Liver (tissue), 9 donors: ENCODE measurements around the gene CSNK2A2. TPM values are rescaled to one million over a fixed set of nuclear protein-coding genes. Genes with fewer than 3 reads are reported as not detected.

Experiments
- DNase-seq: peaks from one replicate; pipeline ENCODE4 v3.0.0-alpha.2; 2017; ENCODE audit warnings: low spot score
- H3K27ac ChIP-seq, 2 donors: one replicate each; pipeline ENCODE4 v1.7.0; 2013; ENCODE audit warnings: inconsistent platforms in 2 of 2, low read length in 2 of 2, control low read depth in 1 of 2, low read depth in 1 of 2, mild to moderate bottlenecking in 1 of 2
- H3K27me3 ChIP-seq, 4 donors: one replicate each; pipeline versions ENCODE4 v1.6.1 to v1.7.0; 2013; ENCODE audit warnings: low read length in 3 of 4, inconsistent platforms in 1 of 4, mild to moderate bottlenecking in 1 of 4, moderate library complexity in 1 of 4; ENCODE audit not compliant: control insufficient read depth in 4 of 4, insufficient read depth in 4 of 4
- H3K36me3 ChIP-seq, 4 donors: one replicate each; pipeline versions ENCODE4 v1.6.1 to v1.7.0; 2013; ENCODE audit warnings: low read length in 3 of 4, mild to moderate bottlenecking in 3 of 4, low read depth in 1 of 4, moderate library complexity in 1 of 4; ENCODE audit not compliant: control insufficient read depth in 4 of 4, insufficient read depth in 3 of 4
- H3K4me1 ChIP-seq, 4 donors: one replicate each; pipeline versions ENCODE4 v1.6.1 to v1.7.0; 2013; ENCODE audit warnings: low read length in 3 of 4, mild to moderate bottlenecking in 3 of 4, moderate library complexity in 1 of 4; ENCODE audit not compliant: control insufficient read depth in 4 of 4, insufficient read depth in 4 of 4
- H3K4me3 ChIP-seq, 3 donors: one replicate each; pipeline versions ENCODE4 v1.6.1 to v1.7.0; 2013; ENCODE audit warnings: low read length in 3 of 3, control low read depth in 1 of 3, low read depth in 1 of 3, mild to moderate bottlenecking in 1 of 3
- H3K9ac ChIP-seq, 2 donors: one replicate each; pipeline ENCODE4 v1.7.0; 2013; ENCODE audit warnings: low read length in 2 of 2, mild to moderate bottlenecking in 2 of 2, moderate library complexity in 2 of 2, control low read depth in 1 of 2, low read depth in 1 of 2
- H3K9me3 ChIP-seq, 4 donors: one replicate each; pipeline versions ENCODE4 v1.6.1 to v1.7.0; 2013; ENCODE audit warnings: low read length in 3 of 4; ENCODE audit not compliant: control insufficient read depth in 4 of 4
- ATF3 ChIP-seq: IDR thresholded peaks from 2 replicates; pipeline ENCODE4 v1.6.1; 2016; ENCODE audit warnings: antibody characterized with exemption
- FOXA1 ChIP-seq: IDR thresholded peaks from 2 replicates; pipeline ENCODE4 v1.6.1; 2016; ENCODE audit warnings: antibody characterized with exemption
- FOXA2 ChIP-seq: IDR thresholded peaks from 2 replicates; pipeline ENCODE4 v1.6.1; 2016; ENCODE audit warnings: antibody characterized with exemption
- GABPA ChIP-seq, 2 donors: IDR thresholded peaks in 1 of 2; conservative IDR thresholded peaks in 1 of 2; 2 replicates each; pipeline ENCODE4 v1.6.1; 2016; ENCODE audit warnings: antibody characterized with exemption in 2 of 2, mild to moderate bottlenecking in 1 of 2, moderate library complexity in 1 of 2
- HNF4A ChIP-seq, 2 donors: conservative IDR thresholded peaks; 2 replicates each; pipeline ENCODE4 v1.6.1; 2016; ENCODE audit warnings: antibody characterized with exemption in 2 of 2, mild to moderate bottlenecking in 2 of 2
- HNF4G ChIP-seq: IDR thresholded peaks from 2 replicates; pipeline ENCODE4 v1.6.1; 2016; ENCODE audit warnings: antibody characterized with exemption
- JUND ChIP-seq, 2 donors: IDR thresholded peaks; 2 replicates each; pipeline ENCODE4 v1.6.1; 2016; ENCODE audit warnings: antibody characterized with exemption in 2 of 2
- MAX ChIP-seq: IDR thresholded peaks from 2 replicates; pipeline ENCODE4 v1.6.1; 2016; ENCODE audit warnings: antibody characterized with exemption
- NR2F2 ChIP-seq: IDR thresholded peaks from 2 replicates; pipeline ENCODE4 v1.6.1; 2016; ENCODE audit warnings: antibody characterized with exemption
- RXRA ChIP-seq, 2 donors: IDR thresholded peaks; 2 replicates each; pipeline ENCODE4 v1.6.1; 2017 to 2018; ENCODE audit warnings: antibody characterized with exemption in 2 of 2, mild to moderate bottlenecking in 1 of 2
- SP1 ChIP-seq: IDR thresholded peaks from 2 replicates; pipeline ENCODE4 v1.6.1; 2018; ENCODE audit warnings: antibody characterized with exemption, mild to moderate bottlenecking
- TAF1 ChIP-seq: conservative IDR thresholded peaks from 2 replicates; pipeline ENCODE4 v1.6.1; 2016; ENCODE audit warnings: antibody characterized with exemption, mild to moderate bottlenecking
- YY1 ChIP-seq: IDR thresholded peaks from 2 replicates; pipeline ENCODE4 v1.6.1; 2016; ENCODE audit warnings: antibody characterized with exemption, mild to moderate bottlenecking
- ZBTB33 ChIP-seq: IDR thresholded peaks from 2 replicates; pipeline ENCODE4 v1.6.1; 2016; ENCODE audit warnings: antibody characterized with exemption
- WGBS: extraction: QIAGEN DNeasy Blood & Tissue Kit; methylation state at CpG from one replicate; pipeline ENCODE4 v1.1.7; 2013; 5-methylcytosine and 5-hydroxymethylcytosine counted together
- polyA plus RNA-seq, 2 donors: library from polyadenylated mRNA; stranded (reverse) in 1 of 2; unstranded in 1 of 2; fragments of 200-250 nt in 1 of 2; fragments of >200 nt in 1 of 2; fragmentation: Nextera tagmentation in 1 of 2; extraction: Ambion mirVana in 1 of 2; gene quantifications; one replicate each; pipeline versions ENCODE4 v1.2.1 to v1.2.3, GENCODE V29; 2013 to 2015
- total RNA-seq, 2 donors: library from RNA; depleted of rRNA; stranded (reverse); fragments of >200 nt; gene quantifications; one replicate each; pipeline ENCODE4 v1.2.3, GENCODE V29; 2014
- donor health status: healthy.
- donor health status: healthy.
- donor health status: healthy.
- donor health status: healthy.
- donor health status: healthy.

CSNK2A2 gene
- total and polyA plus RNA-seq, 4 donors, result 9.4 to 21.0 (median 14.7) TPM

DNA sequence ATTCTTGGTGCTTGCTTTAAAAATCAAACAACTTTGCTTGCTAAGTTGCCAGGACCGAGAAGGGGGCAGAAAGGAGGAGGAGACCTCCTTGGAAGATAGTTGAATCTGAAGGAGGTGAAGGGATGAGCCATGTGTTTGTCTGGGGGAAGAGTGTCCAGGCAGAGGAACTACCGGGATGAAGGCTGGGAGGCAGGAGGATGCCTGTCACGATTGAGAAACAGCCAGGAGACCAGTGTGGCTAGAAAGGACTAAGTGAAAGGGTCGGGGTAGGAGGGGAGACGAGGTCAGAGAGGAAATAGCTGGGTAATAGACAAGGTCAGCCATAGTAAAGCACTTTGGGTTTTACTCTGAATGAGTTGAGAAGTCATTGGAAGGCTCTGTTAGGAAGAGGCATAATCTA lies 38.9 kb upstream of the CSNK2A2 start:
- Histone ChIP-seq H3K9ac (no peak overlapping the region), H3K9me3 (no peaks in the 10 kb centered on the region), H3K27me3 (no peaks in the 10 kb centered on the region), H3K4me3 (no peak overlapping the region), H3K4me1 (peaks cover 0 to 9% (median 7%) of the 10 kb centered on the region in 4 donors), H3K27ac (no peak overlapping the region), H3K36me3 (no peaks in the 10 kb centered on the region)
- 19% methylated on average over 5 of the region's 5 CpGs for WGBS
- no peak for DNase-seq
- TF ChIP-seq HNF4G, result no peak
- no peak for TF ChIP-seq TAF1
- no peak for TF ChIP-seq FOXA2
- no peak for TF ChIP-seq GABPA (IDR thresholded peaks at IDR 0.05 in 1 of 2, conservative IDR thresholded peaks at IDR 0.05 in 1 of 2)
- no peak for TF ChIP-seq NR2F2
- TF ChIP-seq ATF3, result no peak
- no peak for TF ChIP-seq HNF4A (conservative IDR thresholded peaks at IDR 0.05)
- TF ChIP-seq RXRA (IDR thresholded peaks at IDR 0.05), result no peak
- no peak for TF ChIP-seq MAX
- no peak for TF ChIP-seq SP1

DNA sequence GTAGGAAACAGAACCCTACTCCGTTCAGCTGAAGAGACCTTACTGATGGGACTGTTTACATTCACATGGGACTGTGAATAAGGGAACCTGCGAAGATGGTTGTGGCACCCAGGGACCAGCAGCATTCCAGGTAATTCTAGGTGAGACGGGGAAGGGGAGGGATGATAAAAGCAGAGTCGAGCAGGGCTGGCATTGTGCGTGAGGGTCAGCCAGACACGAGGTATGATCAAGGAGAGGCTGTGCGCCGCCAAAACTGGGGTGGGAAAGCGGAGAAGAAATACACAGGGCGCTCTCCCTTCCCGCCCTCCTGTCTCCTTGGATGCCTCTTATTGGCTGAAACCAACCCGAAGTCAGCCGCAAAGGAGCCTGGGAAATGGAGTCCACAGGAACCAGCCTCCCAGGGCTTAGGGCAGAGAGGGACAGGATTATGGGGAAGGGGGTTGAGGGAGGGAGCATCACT lies 38.4 kb upstream of the CSNK2A2 start:
- DNase-seq, result peak; percentile 78
- H3K27ac ChIP-seq, result no peak overlapping the region
- H3K4me1 ChIP-seq, result peaks cover 0 to 9% (median 7%) of the 10 kb centered on the region in 4 donors
- peak overlapping the region in 1 of 2 donors; percentile 16 for H3K9ac ChIP-seq
- no peaks in the 10 kb centered on the region for H3K27me3 ChIP-seq
- peak overlapping the region; percentile 44 to 67 (median 52) for H3K4me3 ChIP-seq
- no peaks in the 10 kb centered on the region for H3K9me3 ChIP-seq
- TF ChIP-seq SP1, result no peak
- TF ChIP-seq YY1, result peak; percentile 54
- TF ChIP-seq JUND (IDR thresholded peaks at IDR 0.05), result no peak
- WGBS, result 1% methylated on average over 13 of the region's 13 CpGs
- no peaks in the 10 kb centered on the region for H3K36me3 ChIP-seq

DNA sequence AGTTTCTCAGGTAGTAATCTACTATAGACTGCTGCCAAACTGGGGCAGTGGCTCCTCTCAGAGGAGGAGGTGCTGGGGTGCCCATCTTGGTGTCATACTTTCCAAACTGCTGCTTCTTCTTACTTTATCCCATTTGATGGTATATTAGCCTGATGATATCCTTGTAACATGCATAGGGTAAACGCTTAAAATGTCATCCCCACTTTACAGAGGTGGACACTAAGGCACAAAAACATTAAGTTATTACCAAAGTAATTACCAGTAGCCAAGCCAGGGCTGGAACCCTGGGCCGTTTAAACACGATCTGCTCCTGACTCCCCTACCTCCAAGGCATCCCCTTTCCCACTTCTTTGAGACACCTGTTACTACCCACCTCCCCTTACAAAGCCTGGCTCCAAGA lies 37.8 kb upstream of the CSNK2A2 start:
- no peak for DNase-seq
- peak overlapping the region in 1 of 3 donors; percentile 52 for H3K4me3 ChIP-seq
- TF ChIP-seq ZBTB33 (no peak), FOXA1 (no peak)

More for the DNA sequence above, 37.8 kb upstream of the CSNK2A2 start:
- H3K4me1 ChIP-seq, result peaks cover 0 to 9% (median 7%) of the 10 kb centered on the region in 4 donors
- WGBS, result 43% methylated on average over 3 of the region's 3 CpGs
- no peaks in the 10 kb centered on the region for H3K36me3 ChIP-seq
- H3K27me3 ChIP-seq, result no peaks in the 10 kb centered on the region
- H3K9ac ChIP-seq, result no peak overlapping the region
- no peaks in the 10 kb centered on the region for H3K9me3 ChIP-seq
- no peak overlapping the region for H3K27ac ChIP-seq
